Measurements from ENCODE around the gene ADAMTS18. TPM values are rescaled to one million over a fixed set of nuclear protein-coding genes. Genes with fewer than 3 reads are reported as not detected.

Gene ADAMTS18
- total RNA-seq, 4 donors from 2014 or later, result 0.20 to 0.79 (median 0.27) TPM; not detected in 1

DNA sequence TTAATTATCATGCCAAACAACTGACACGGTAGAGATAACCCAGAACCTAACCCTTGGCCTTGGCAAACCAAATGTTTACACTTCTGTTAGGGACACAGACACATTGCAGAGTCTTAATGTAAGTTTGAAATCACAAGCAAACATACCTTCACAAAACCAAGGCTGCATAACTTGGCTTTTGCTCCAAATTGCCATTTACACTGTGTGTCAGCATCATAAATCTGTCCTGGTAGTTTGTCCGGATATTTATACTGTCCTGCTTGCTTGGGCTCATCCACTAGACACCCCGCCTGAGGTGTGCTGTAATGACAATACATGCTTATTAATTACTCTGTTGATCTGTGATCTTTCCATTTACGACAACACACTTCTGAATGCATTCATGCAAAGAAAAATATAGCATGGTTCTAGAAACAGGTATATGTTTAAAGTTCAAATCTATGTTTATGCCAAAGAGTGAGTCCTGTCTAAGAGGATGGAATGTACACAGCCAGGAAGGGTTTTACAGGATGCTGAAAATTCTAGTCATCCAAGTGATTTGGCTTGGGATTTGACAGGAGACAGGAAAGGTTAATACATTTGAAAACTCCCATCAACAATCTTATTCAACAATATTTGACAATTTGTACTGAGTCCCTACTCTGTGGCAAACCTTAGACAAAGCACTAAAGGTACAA is 81.1 kb downstream of the ADAMTS18 start:
- no peaks in the 10 kb centered on the region for H3K27me3 ChIP-seq
- DNase-seq, result no peak
- no peak overlapping the region for H3K27ac ChIP-seq
- in situ Hi-C loops (cut with MboI; ENCODE audit: low pct_ligation_motif_present in 1 of 4, low pct_unique_long_range_greater_than_20kb in 1 of 4, low sequenced_read_pairs in 3 of 4) (no loop called here), intact Hi-C loops (cut with DNase I; ENCODE audit: low total_unique reads) (no loop called here)
- TF ChIP-seq EP300 (IDR thresholded peaks at IDR 0.05; ENCODE audit: low read depth) (no peak), POLR2AphosphoS5 (IDR thresholded peaks at IDR 0.05) (peak in 1 of 3 donors; percentile 32), POLR2A (IDR thresholded peaks at IDR 0.05) (no peak), CTCF (IDR thresholded peaks at IDR 0.05) (no peak)
- no peak overlapping the region for H3K4me3 ChIP-seq
- 30 to 49% methylated on average over 3 to 4 of the region's 4 CpGs for WGBS, 2 donors (ENCODE audit: low coverage in 1 of 2)
- no peaks in the 10 kb centered on the region for H3K9me3 ChIP-seq
- no peaks in the 10 kb centered on the region for H3K36me3 ChIP-seq
- no peaks in the 10 kb centered on the region for H3K4me1 ChIP-seq

- no peak for TF ChIP-seq POLR2AphosphoS5 (IDR thresholded peaks at IDR 0.05)
- TF ChIP-seq EP300 (IDR thresholded peaks at IDR 0.05; ENCODE audit: low read depth), result no peak
- TF ChIP-seq CTCF (IDR thresholded peaks at IDR 0.05), result no peak
- no peak for TF ChIP-seq POLR2A (IDR thresholded peaks at IDR 0.05)
- in situ Hi-C loops (cut with MboI; ENCODE audit: low pct_ligation_motif_present in 1 of 4, low pct_unique_long_range_greater_than_20kb in 1 of 4, low sequenced_read_pairs in 3 of 4) (no loop called here), intact Hi-C loops (cut with DNase I; ENCODE audit: low total_unique reads) (no loop called here)
- Histone ChIP-seq H3K4me1 (no peaks in the 10 kb centered on the region), H3K4me3 (no peak overlapping the region), H3K9me3 (no peaks in the 10 kb centered on the region), H3K36me3 (no peaks in the 10 kb centered on the region), H3K27ac (no peak overlapping the region), H3K27me3 (no peaks in the 10 kb centered on the region)
- WGBS, 2 donors (ENCODE audit: low coverage in 1 of 2), result 83 to 91% methylated on average over 1 to 6 of the region's 6 CpGs
- DNase-seq, result no peak
Observed at GRCh38 chr16:77344341-77344740, 90.5 kb downstream of the ADAMTS18 start.

DNA sequence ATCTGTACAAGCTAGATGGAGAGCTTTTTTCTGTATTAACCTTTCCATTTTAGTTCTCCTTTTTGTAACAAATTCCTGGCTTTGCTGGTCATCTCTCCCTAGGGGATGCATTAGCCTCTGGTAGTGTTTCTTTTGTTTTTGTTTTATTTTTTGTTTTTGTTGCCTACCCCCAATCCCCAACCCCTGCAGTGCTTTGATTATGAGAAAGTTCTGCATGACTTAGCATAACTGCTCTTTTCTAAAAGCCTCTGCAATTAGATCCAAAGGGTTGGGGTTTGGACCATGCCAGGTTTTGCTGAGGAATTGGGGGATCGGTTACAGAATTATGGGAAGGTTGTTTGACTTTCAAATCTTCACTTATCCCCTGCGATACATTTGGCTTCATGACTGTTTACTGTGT is 98.2 kb downstream of the ADAMTS18 start:
- 70 to 76% methylated on average over 2 of the region's 2 CpGs for WGBS, 2 donors (ENCODE audit: low coverage in 1 of 2)
- TF ChIP-seq EP300 (IDR thresholded peaks at IDR 0.05; ENCODE audit: low read depth), result no peak
- TF ChIP-seq POLR2A (IDR thresholded peaks at IDR 0.05), result no peak
- TF ChIP-seq CTCF (IDR thresholded peaks at IDR 0.05), result no peak
- TF ChIP-seq POLR2AphosphoS5 (IDR thresholded peaks at IDR 0.05), result no peak
- DNase-seq, result no peak
- intact Hi-C loops (cut with DNase I; ENCODE audit: low total_unique reads) (no loop called here), in situ Hi-C loops (cut with MboI; ENCODE audit: low pct_ligation_motif_present in 1 of 4, low pct_unique_long_range_greater_than_20kb in 1 of 4, low sequenced_read_pairs in 3 of 4) (no loop called here)
- Histone ChIP-seq H3K4me3 (no peak overlapping the region), H3K36me3 (no peaks in the 10 kb centered on the region), H3K27ac (no peak overlapping the region), H3K9me3 (no peaks in the 10 kb centered on the region), H3K27me3 (no peaks in the 10 kb centered on the region), H3K4me1 (no peaks in the 10 kb centered on the region)

DNA sequence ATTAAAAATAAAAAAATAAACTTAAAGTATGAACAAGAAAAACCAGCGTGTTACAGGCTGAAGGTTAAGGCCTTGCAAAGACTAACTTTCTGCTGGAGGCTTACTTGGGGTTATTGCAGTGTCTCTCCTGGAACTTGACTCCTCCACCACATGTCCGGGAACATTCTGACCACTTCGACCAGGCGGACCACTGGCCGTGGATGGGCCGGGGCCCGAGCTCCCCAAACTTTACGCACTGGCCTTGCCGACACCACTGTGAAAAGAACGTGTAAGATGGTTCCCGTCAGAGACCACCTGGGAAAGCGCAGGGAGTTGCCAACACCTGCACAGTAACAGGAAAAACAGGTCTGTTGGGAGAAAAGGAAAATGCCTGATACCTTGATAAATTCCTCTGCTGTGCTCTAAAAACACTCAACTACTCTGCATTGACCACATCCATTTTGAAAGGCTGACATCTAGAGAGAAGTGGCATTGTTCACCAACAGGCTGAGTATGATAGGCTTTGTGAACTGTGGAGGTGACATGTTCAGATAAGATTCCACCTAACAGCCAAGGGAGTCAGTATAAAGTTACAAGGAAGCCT is 99.1 kb downstream of the ADAMTS18 start:
- 75 to 84% methylated on average over 5 to 12 of the region's 12 CpGs for WGBS, 2 donors (ENCODE audit: low coverage in 1 of 2)
- intact Hi-C loops (cut with DNase I; ENCODE audit: low total_unique reads), result no loop called here

More for the DNA sequence above, 99.1 kb downstream of the ADAMTS18 start:
- Histone ChIP-seq H3K27ac (no peak overlapping the region), H3K27me3 (no peaks in the 10 kb centered on the region), H3K4me3 (no peak overlapping the region), H3K9me3 (no peaks in the 10 kb centered on the region), H3K4me1 (no peaks in the 10 kb centered on the region), H3K36me3 (no peaks in the 10 kb centered on the region)
- no peak for DNase-seq
- in situ Hi-C loops (cut with MboI; ENCODE audit: low pct_ligation_motif_present in 1 of 4, low pct_unique_long_range_greater_than_20kb in 1 of 4, low sequenced_read_pairs in 3 of 4), result no loop called here
- TF ChIP-seq CTCF (IDR thresholded peaks at IDR 0.05), result no peak
- TF ChIP-seq EP300 (IDR thresholded peaks at IDR 0.05; ENCODE audit: low read depth), result no peak
- TF ChIP-seq POLR2A (IDR thresholded peaks at IDR 0.05), result no peak
- no peak for TF ChIP-seq POLR2AphosphoS5 (IDR thresholded peaks at IDR 0.05)
